GM21717 (cell line): ENCODE measurements around the gene MOB3A.

Experiments used
- ATAC-seq: cut with Tn5 transposase; IDR thresholded peaks from one replicate; pipeline ENCODE4 v1.9.1; 2021; ENCODE audit warnings: mild to moderate bottlenecking, moderate library complexity; ENCODE audit not compliant: unreplicated experiment

MOB3A gene

GRCh38 chr19:2060884-2061494, 35.1 kb downstream of the MOB3A start:
- ATAC-seq = peak; percentile 11

DNA sequence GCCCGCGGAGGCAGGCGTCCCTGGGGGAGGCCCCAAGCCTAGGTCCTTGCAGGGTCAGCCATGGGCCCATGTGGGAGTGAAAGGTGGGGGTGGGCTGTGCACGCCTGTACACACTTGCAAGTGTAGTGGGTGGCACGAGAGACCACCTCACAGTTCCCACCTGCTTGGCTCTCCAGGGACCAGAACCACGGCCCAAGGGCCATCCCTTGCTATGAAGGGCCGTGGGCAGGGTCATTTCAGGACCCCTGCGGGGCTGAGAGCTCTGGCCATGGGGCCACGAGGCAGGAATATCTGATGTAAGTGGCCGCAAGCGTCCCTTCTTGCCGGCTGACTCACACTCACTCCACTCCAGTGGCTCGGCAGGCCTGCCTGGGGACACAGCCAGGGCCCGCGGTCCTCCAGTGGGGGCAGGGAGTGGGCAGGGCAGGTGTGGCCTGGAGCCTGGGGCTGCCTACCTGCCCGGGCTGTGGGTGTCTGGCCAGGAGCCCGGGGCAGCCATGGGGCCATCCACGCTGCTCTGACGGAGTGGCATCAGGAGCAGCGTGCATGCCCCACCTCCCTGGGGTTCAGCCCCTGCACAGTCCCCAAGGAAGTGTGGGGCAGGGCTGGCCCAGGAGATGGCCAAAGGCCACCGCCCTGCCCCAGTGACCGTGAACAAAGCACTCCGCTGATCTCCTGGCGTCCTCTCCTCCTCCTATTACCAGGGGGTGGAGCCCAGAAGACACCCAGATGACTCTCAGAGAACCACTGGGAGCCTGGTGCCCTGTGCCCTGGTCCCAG, 36.5 kb downstream of the MOB3A start:
- no peak for ATAC-seq

- no peak for ATAC-seq
These were observed 37.3 kb downstream of the MOB3A start for GRCh38 chr19:2058570-2059421.

DNA sequence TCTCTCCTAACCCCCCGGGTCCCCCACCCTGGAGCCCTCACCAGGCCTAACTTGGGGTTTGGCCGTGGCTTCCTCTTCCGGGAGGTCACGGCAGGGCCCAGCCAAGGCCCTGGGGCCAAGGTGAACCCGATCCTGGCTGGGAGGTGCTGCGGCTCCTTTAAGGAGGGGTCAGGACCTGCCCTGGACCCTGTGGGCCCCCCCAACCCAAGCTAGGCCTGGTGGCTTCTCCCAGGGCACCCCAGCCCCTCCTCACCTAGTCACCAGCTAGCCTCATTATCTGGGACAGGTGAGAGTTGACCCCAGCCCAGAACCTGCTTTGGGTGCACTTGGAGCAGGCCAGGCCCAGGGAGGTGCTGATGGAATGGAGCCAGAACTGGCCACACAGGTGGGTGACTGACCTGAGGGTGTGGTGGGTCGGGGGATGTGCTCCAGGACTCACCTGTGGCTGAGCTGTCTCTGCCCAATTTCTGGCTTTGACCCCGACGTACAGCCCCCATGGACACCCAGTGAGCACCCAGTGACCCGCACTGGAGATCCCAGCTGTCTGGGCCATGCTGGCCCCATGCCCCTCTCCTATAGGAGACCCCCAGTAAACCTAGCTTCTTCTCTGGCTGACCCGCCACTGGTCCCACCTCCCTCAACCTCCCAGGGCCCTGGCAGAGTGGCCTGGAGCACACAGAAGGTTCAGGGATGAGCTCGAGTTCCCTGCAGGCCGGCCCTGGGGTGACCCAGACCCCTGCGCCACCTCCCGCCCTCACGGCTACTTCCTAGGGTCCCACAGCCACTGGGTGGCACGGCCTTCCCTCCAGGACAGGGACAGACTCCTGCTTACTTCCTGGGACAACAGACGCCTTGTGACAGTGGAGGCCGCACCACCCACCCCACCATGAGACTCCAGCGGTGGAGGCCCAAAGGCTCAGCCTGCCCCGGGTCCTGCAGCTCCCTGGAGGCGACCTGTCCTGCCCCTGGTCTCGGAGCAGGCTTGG, 38.3 kb downstream of the MOB3A start:
- ATAC-seq = no peak

DNA sequence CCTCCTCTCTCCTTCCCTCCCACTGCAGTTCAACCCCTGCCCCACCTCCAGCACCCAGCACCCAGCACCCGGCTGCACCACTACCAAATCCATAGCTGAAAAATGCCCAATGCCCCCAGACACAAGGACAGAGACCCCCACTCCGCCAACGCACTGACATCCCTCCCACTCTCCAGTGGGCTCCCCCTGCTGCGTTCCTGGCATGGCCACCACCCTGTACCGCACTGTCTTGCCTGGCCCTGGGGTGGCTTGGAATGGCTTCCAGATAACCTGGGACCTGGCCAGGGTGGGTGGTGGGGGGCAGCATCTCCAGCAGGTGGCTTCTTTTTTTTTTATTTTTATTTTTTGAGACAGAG, 39.3 kb downstream of the MOB3A start:
- no peak for ATAC-seq

DNA sequence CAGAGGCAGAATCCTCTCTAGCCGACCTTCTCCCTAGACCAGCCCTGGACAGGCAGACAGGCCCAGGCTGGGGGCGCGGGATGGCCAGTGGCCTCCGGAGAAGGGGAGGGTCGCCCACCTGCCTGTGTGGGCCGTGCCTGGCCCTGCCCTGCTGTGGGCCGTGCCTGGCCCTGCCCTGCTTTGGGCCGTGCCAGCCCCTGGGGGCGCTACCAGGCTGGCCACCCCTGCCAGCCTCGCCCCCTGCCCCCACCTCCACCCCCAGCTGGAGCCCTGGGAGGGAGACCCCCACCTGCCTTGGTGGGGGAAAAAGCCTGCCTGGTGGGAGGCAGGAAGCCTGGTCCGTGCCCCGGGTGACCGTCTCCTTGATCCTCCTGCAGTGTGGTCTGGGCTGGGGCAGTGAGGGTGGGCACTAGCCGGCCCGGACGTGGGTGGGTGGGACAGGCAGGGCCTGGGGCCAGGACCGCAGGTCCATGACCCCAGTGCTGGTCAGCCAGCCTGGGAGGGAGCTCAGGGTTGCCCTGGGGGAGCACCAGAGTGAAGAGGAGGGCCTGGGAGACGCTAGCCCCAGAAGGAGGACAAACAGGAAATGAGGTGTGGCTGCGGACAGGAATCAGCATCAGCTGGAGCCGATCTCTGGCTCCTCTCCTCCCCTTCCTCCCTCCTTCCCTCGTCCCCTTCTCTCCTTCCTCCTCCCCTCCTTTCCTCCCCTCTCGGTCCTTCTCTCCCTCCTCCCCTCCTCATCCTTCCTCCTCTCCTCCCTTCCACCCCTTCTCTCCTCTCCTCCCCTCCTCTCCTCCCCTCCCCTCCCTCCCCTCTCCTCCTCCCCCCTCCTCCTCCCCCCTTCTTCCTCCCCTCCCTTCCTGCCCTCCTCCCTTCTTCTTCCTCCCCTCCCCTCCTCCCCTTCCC, 39.9 kb downstream of the MOB3A start:
- no peak for ATAC-seq

DNA sequence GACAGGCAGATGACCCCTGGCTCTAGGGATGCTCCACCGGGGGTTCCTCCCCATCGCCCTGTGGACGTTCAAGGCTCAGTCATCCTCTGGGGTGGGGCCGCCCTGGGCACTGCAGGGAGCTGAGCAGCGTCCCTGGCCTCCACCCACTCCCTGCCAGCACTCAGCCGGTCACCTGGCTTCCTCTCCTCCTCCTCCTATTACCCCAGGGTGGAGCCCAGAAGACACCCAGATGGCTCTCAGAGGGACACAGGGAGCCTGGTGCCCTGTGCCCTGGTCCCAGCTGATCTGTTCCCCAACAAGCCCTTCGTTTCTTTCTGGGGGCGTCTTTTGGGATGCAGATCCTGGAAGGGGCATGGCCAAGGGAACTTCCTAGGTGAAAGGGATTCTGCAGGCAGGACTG, 41.4 kb downstream of the MOB3A start:
- ATAC-seq = no peak

DNA sequence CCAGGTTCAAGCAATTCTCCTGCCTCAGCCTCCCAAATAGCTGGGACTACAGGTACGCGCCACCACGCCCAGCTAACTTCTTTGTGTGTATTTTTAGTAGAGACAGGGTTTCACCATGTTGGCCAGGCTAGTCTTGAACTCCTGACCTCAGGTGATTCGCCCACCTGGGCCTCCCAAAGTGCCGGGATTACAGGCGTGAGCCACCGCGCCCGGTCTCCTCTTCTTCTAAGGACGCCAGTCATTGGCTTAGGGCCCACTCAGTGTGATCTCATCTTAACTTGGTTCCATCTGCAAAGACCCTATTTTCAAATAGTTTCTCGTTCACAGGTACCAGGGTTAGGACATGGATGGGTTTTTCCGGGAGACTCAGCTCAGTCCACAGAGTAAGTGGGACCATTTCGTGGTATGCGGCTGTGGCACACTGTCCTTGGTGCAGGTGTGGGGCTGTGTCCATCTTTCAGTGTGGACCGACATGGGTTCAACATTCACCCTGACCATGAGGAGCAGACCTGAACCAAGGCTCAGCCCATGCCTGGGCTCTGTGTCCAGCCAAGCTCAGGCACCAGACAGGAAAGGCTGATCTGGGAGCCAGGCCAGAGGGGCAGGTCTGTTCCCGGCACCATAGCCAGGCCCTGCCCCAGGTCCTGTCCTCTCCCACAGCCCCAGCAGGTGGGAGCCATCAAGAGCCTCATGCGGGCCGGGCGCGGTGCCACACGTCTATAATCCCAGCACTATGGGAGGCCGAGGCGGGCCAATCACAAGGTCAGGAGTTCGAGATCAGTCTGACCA, 42.3 kb downstream of the MOB3A start:
- no peak for ATAC-seq

GRCh38 chr19:2051773-2052704, 44.1 kb downstream of the MOB3A start:
- no peak for ATAC-seq

- ATAC-seq = peak; percentile 29
These were observed 44.9 kb downstream of the MOB3A start, which contains the start of gene MKNK2 for GRCh38 chr19:2050991-2051772. MKNK2 (minus strand) TSS chr19:2051244; CDS start chr19:2050851, 393 bp downstream.

DNA sequence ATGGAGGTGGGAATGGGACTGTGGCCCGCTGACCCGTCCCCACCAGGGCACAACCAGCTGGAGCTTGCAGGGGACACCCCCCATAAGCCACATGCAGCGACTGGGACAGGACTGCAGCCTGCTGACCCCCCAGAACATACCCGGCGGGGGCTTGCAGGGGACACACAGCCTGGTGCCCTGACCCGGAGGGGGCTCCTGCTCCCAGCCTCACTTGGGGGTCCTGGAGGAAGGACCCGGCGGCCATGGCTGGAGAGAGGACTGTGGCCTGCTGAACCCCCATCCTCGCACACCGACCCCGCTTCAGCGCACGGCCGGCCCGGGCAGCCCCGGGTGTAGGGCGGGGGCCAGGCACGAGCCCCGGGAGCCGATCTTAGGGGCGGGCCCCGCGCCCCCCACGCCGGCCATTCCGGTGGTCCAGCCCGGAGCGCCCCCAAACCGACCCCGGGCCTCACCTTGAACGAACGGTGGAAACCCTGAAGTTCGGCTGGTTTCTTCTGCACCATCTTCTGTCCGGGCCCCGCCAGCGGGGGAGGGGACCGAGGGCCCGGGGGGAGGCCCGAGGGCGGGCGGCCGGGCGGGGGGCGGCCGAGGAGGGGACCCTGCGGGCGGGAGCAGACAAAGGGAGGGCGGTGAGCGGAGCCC, 45.7 kb downstream of the MOB3A start:
- ATAC-seq = peak; percentile 10

DNA sequence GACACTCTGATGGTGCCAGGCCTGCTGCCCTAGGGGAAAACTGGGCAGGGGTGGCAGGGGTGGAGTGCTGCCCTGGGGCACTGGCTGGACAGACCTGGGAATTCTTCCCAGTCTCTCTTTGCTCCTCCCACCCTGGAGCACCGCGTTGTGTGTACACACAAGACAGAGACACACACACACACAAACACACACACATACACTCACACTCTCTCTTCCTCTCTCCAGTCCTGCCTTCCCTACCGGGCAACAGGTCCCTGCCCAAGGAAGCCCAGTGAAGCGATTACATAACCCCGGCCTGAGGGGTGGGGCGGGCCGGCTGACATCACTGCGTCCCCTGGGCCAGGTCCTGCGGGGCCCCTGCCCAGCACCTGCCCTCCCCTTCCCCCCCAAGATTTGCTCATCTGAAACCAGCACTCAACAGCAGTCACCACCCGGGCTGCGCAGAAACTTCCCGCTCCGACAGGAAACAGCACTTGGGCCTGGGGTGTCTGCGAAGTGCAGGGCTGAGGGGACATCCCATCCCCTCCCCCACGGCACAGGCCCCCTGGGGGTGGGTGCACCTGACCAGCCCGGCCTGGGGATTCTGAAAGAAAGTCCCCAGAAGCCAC, 46.3 kb downstream of the MOB3A start:
- no peak for ATAC-seq

GRCh38 chr19:2048959-2049740, 47.0 kb downstream of the MOB3A start:
- no peak for ATAC-seq

- no peak for ATAC-seq
These were observed 47.8 kb downstream of the MOB3A start for GRCh38 chr19:2048104-2048958.
